Thymus (tissue), 11 donors: ENCODE measurements around the gene RAB7A. TPM values are rescaled to one million over a fixed set of nuclear protein-coding genes. Genes with fewer than 3 reads are reported as not detected.
"Not testable (repeated sequence)": the region's sequence is repeated elsewhere in the genome, so short reads cannot be mapped to it uniquely, and the experiment has no call there.

Experiments
- DNase-seq, 9 donors: peaks; one replicate each; pipeline ENCODE4 v3.0.0-alpha.2; 2013; ENCODE audit warnings: low spot score in 9 of 9, low read depth in 6 of 9, missing footprints in 1 of 9
- H3K27ac ChIP-seq, 2 donors: one replicate each; pipeline ENCODE4 v1.5.1; 2013; ENCODE audit warnings: control low read depth in 1 of 2, low read depth in 1 of 2, low read length in 1 of 2, mild to moderate bottlenecking in 1 of 2, moderate library complexity in 1 of 2
- H3K27me3 ChIP-seq, 2 donors: one replicate each; pipeline ENCODE4 v1.5.1; 2013; ENCODE audit warnings: low read length in 1 of 2; ENCODE audit not compliant: control insufficient read depth in 2 of 2, insufficient read depth in 1 of 2
- H3K36me3 ChIP-seq, 2 donors: one replicate each; pipeline ENCODE4 v1.5.1; 2013; ENCODE audit warnings: low read length in 1 of 2, mild to moderate bottlenecking in 1 of 2, moderate library complexity in 1 of 2; ENCODE audit not compliant: control insufficient read depth in 2 of 2, insufficient read depth in 2 of 2
- H3K4me1 ChIP-seq, 2 donors: one replicate each; pipeline ENCODE4 v1.5.1; 2013; ENCODE audit warnings: low read length in 2 of 2; ENCODE audit not compliant: control insufficient read depth in 2 of 2, insufficient read depth in 2 of 2
- H3K4me3 ChIP-seq, 2 donors: one replicate each; pipeline ENCODE4 v1.5.1; 2013; ENCODE audit warnings: low read length in 2 of 2, control low read depth in 1 of 2, mild to moderate bottlenecking in 1 of 2
- H3K9me3 ChIP-seq, 2 donors: one replicate each; pipeline ENCODE4 v1.5.1; 2013; ENCODE audit warnings: low read length in 1 of 2, mild to moderate bottlenecking in 1 of 2; ENCODE audit not compliant: control insufficient read depth in 2 of 2, insufficient read depth in 1 of 2
- WGBS: extraction: QIAGEN DNeasy Blood & Tissue Kit; methylation state at CpG from one replicate; pipeline ENCODE4 v1.1.7; 2013; 5-methylcytosine and 5-hydroxymethylcytosine counted together
- polyA plus RNA-seq: library from polyadenylated mRNA; stranded (reverse); fragments of 200-250 nt; gene quantifications from one replicate; pipeline ENCODE4 v1.2.3, GENCODE V29; 2013
- total RNA-seq: library from RNA; stranded (reverse); fragments of 120-200 nt; gene quantifications from one replicate; pipeline ENCODE4 v1.2.4, GENCODE V29; 2013
- donor health status: healthy.

Gene RAB7A
- total and polyA plus RNA-seq, 2 donors = 42.9 to 167 TPM

DNA sequence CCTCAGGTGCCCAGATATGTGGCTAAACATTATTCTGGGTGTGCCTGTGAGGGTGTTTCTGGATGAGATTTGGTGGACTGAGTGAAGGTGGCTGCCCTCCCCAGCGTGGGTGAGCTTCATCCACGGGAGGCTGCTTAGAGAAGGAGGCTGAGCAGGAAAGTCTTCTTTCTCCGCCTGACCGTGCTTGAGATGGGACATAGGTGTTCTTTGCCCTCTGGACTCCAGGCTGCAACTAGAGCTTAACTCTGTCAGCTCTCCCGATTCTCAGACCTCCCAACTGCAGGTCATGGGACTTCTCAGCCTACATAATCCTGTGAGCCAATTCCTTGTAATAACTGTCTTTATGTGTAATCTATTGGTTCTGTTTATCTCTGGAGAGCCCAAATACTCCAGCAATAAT is 34.1 kb downstream of the RAB7A start:
- no peak for DNase-seq
- no peak overlapping the region for H3K27ac ChIP-seq
- H3K27me3 ChIP-seq = no peaks in the 10 kb centered on the region
- WGBS = 98% methylated on average over 5 of the region's 5 CpGs
- peaks cover 3 to 4% of the 10 kb centered on the region in 2 donors for H3K4me1 ChIP-seq
- H3K36me3 ChIP-seq = peaks cover 4 to 12% of the 10 kb centered on the region in 2 donors
- no peak overlapping the region for H3K4me3 ChIP-seq
- peaks cover 0 to 4% of the 10 kb centered on the region in 2 donors for H3K9me3 ChIP-seq

DNA sequence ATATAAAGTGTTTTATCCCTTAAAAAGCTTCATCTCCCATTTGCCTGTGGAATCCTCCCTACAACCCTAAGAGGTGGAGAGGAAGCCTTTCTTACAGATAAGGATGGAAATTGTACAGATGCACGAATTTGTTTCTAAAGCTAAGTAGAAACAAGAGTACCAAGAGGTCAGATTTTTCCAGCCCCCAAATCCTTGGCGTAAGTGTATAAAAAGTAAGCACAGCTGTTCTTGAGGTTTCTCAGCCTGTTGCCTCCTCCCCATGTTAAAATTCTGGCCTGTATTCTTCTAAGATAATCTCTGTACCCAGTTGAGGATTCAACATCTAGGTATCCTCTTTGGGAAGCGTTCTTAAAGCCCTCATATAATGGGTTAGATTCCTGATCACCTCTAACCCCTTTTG is 34.9 kb downstream of the RAB7A start:
- no peak for DNase-seq
- peaks cover 0 to 4% of the 10 kb centered on the region in 2 donors for H3K9me3 ChIP-seq
- H3K36me3 ChIP-seq = peaks cover 5 to 16% of the 10 kb centered on the region in 2 donors
- 99% methylated on average over 3 of the region's 3 CpGs for whole genome bisulfite sequencing
- H3K27me3 ChIP-seq = no peaks in the 10 kb centered on the region
- H3K4me3 ChIP-seq = no peak overlapping the region
- H3K27ac ChIP-seq = no peak overlapping the region
- peaks cover 3 to 4% of the 10 kb centered on the region in 2 donors for H3K4me1 ChIP-seq

DNA sequence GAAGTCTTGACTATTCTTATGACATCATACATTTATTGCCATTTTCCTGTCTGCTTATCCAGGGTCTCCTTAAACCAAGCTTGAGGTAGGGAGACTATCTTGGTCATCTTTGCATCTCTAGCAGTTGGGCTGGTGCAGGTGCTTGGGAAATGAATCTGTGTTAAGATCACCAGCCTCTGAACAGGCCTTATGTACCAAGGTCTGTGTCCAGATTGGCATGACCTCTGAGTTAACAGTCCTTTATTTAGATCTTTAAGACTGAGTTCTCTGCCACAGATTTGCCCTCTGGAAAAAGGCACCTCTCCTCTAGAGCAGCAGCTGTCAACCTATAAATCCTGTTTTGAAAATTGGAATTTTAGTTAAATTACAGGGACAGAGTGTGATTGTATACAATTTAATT is 35.4 kb downstream of the RAB7A start:
- peaks cover 5 to 16% of the 10 kb centered on the region in 2 donors for H3K36me3 ChIP-seq
- DNase-seq = no peak

DNA sequence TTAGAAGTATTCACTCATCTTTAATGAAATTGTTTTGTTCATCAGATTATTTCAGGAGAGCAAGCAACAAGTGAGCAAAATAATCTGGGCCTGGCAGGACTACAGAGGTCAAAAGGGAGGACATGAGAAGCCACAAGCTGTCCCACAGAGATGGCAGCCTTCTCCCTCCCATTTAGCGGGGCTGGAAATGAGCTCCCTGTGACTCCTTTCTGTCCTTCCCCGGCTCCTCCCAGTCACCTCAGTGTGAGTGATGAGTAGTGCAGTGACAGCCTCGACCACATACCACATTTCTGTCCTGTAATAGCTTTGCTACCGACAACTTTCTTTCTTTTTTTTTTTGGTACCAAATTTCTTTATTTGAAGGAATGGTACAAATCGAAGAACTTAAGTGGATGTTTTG is 38.0 kb downstream of the RAB7A start:
- Histone ChIP-seq H3K27ac (no peak overlapping the region), H3K36me3 (peaks cover 5 to 16% of the 10 kb centered on the region in 2 donors), H3K4me3 (no peak overlapping the region), H3K9me3 (no peaks in the 10 kb centered on the region), H3K27me3 (no peaks in the 10 kb centered on the region), H3K4me1 (peaks cover 6 to 11% of the 10 kb centered on the region in 2 donors)
- DNase-seq = no peak
- WGBS = 57% methylated on average over 5 of the region's 5 CpGs

More for the DNA sequence above, 35.4 kb downstream of the RAB7A start:
- no peak overlapping the region for H3K4me3 ChIP-seq
- H3K27me3 ChIP-seq = no peaks in the 10 kb centered on the region
- H3K4me1 ChIP-seq = peaks cover 3 to 4% of the 10 kb centered on the region in 2 donors
- H3K27ac ChIP-seq = no peak overlapping the region
- H3K9me3 ChIP-seq = peaks cover 0 to 4% of the 10 kb centered on the region in 2 donors

DNA sequence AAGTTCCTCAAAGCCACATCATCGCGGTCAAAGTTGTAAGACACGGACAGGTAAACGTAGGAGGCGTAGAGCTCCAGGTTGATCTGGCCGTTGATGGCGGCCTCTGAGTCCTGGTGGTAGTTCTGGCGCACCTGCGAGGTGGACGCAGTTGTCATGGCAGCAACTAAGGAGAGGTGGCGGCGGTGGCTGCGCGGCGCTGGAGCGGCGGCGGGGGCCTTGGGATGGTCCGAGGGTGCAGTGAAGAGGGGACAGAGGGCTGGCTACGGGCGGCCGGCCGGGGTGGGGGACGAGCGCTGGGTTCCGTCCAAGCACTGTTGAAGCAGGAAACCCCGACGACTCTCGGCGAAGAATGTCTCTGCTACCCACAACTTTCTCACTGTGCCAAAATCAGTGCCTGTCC is 38.9 kb downstream of the RAB7A start:
- Histone ChIP-seq H3K27me3 (no peaks in the 10 kb centered on the region), H3K9me3 (no peaks in the 10 kb centered on the region), H3K4me3 (no peak overlapping the region), H3K36me3 (peaks cover 5 to 16% of the 10 kb centered on the region in 2 donors), H3K4me1 (peaks cover 6 to 10% of the 10 kb centered on the region in 2 donors), H3K27ac (no peak overlapping the region)
- DNase-seq = no peak
- WGBS = 97% methylated on average over 30 of the region's 30 CpGs

DNA sequence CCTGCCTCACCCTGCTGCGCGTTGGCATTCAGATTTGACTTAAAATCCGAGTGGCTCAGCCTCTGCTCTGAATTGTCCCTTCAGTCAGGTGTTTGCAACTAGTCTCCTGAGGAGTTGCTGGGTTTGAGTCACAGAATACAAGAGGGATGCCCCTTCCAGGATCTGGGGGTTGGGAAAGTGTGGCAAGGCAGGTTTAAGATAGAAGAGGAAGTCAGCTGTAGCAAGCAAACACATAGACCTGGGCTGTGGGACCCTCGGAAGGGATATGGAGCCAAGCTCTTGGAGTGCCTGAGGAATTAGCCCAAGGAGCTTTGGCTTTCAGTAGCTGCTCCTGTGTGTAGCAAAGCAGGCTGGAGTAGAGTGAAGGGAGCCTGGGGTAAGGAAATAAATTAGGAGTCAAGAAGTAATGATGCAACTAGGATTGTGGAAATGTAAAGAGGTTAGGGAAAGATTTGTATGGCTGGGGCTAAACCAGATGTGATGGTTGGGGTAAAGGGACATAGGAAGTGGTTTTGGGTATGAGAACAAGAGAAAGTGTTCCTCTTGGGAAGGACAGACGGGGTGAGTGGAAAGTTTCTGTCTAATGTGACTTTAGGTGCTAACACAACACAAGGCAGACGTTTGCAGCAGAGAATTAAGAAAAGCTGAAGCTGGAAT is 41.2 kb downstream of the RAB7A start:
- no peak overlapping the region for H3K27ac ChIP-seq
- H3K36me3 ChIP-seq = peaks cover 5 to 18% of the 10 kb centered on the region in 2 donors
- H3K9me3 ChIP-seq = no peaks in the 10 kb centered on the region
- peaks cover 2 to 8% of the 10 kb centered on the region in 2 donors for H3K4me1 ChIP-seq
- no peaks in the 10 kb centered on the region for H3K27me3 ChIP-seq
- H3K4me3 ChIP-seq = no peak overlapping the region
- 76% methylated on average over 6 of the region's 6 CpGs for WGBS
- DNase-seq = no peak

DNA sequence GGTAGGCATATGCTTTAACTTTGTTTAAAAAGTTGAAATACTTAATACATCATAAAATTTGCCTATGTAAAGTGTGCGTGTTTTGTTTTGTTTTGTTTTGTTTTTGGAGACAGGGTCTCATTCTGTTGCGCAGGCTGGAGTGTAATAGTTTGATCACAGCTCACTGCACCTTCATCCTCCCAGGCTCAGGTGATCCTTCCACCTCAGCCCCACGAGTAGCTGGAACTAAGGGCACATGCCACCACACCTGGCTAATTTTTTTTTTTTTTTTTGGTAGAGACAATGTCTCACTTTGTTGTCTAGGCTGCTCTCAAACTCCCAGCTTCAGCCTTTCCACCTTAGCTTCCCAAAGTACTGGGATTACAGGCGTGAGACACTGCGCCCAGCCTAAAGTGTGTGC is 42.5 kb downstream of the RAB7A start:
- Histone ChIP-seq H3K9me3 (no peaks in the 10 kb centered on the region), H3K4me1 (peaks cover 2 to 8% of the 10 kb centered on the region in 2 donors), H3K36me3 (peaks cover 5 to 15% of the 10 kb centered on the region in 2 donors), H3K27me3 (no peaks in the 10 kb centered on the region), H3K4me3 (no peak overlapping the region), H3K27ac (no peak overlapping the region)
- DNase-seq = no peak
- 92% methylated on average over 5 of the region's 5 CpGs for WGBS

DNA sequence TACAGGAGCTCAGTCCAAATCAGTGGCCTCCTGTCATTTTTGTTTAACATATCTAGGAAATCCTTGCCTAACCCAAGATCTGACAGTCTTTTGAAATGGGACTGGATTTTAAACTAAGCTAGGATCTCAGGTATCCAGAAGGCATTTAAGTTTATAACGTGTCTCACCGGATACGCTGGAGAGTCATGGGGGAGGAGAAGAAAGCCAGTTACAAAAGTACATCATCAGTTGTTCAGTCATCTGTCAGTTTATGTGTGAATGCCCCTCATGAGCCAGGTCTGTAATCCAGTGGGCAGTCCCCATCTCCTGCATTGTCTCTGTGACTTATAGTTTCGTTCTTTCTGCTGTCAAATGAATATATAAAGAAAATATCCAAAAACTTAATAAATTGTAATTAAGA is 44.4 kb downstream of the RAB7A start:
- no peak for DNase-seq
- H3K27ac ChIP-seq = no peak overlapping the region
- peaks cover 5 to 8% of the 10 kb centered on the region in 2 donors for H3K4me1 ChIP-seq
- H3K36me3 ChIP-seq = peaks cover 0 to 3% of the 10 kb centered on the region in 2 donors
- H3K4me3 ChIP-seq = no peak overlapping the region
- H3K9me3 ChIP-seq = no peaks in the 10 kb centered on the region
- H3K27me3 ChIP-seq = no peaks in the 10 kb centered on the region
- WGBS = 98% methylated on average over 4 of the region's 4 CpGs

DNA sequence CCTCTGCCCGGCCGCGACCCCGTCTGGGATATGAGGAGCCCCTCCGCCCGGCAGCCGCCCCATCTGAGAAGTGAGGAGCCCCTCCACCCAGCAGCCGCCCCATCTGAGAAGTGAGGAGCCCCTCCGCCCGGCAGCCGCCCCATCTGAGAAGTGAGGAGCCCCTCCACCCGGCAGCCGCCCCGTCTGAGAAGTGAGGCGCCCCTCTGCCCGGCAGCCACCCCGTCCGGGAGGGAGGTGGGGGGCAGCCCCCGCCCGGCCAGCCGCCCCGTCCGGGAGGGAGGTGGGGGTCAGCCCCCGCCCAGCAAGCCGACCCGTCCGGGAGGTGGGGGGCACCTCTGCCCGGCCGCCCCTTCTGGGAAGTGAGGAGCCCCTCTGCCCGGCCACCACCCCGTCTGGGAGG is 47.2 kb downstream of the RAB7A start:
- not testable (repeated sequence) for H3K27ac ChIP-seq, H3K36me3 ChIP-seq, H3K27me3 ChIP-seq, H3K4me1 ChIP-seq, DNase-seq, H3K9me3 ChIP-seq, H3K4me3 ChIP-seq
- WGBS = 94% methylated on average over 28 of the region's 31 CpGs
